ENCODE measurements around the gene FOXL1.

DNA sequence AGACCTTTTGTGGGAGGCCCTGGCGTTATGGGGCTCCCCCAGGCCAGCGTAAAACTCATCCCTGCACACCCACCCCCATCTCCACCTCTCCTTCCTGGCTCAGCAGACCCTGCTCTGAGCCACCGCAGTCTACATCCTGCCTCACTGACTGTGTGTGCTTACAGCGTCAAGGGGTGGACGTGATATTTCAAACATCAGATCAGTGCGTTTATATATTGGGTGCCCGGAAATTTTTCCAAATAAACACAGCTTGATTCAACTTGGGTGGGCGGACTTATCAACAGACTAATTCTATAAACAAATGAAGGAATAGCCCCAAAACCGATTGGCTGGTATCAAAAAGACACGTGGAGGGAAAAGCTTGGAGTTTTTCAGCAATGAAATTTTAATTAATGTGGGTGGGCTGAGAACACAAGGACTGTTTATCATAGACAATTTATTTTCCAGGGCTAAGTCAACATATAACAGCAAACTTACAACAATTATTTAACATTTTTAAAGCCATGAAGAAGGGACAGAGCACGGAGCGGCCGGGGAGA lies at the start of gene FOXL1:
- TF ChIP-seq CTCF (optimal IDR thresholded peaks at IDR 0.05 in 1 of 3, IDR thresholded peaks at IDR 0.05 in 1 of 3, conservative IDR thresholded peaks at IDR 0.05 in 1 of 3; ENCODE audit: extremely low read depth in 1 of 3, insufficient read depth in 2 of 3, low read length in 3 of 3) (no peak), EZH2 (IDR thresholded peaks at IDR 0.05; ENCODE audit: low read length) (no peak)

Data from keratinocyte (primary cell).